Activated CD8-positive, alpha-beta T cell treated with anti-CD3 and anti-CD28 coated beads, Interleukin-2, amount 10 ng/mL, durations not matched to agents 7 days and 5 days (primary cell): ENCODE data around the gene IL17RA. TPM values are rescaled to one million over a fixed set of nuclear protein-coding genes. Genes with fewer than 3 reads are reported as not detected.

Source experiments
- ATAC-seq: fragments of 150-1000 bp; cut with Tn5 transposase; one replicate; pipeline ENCODE4 v1.10.0; 2021; ENCODE audit warnings: moderate library complexity
- CTCF ChIA-PET: fragments of 350-600 bp; sonication (Branson Sonifier 250); formaldehyde crosslinking; loops from one replicate; lab custom pipeline; 2021; ENCODE audit warnings: antibody characterized with exemption; lab: Charles Lee
- POLR2A ChIA-PET: fragments of 350-600 bp; sonication (Branson Sonifier 250); formaldehyde crosslinking; loops from one replicate; lab custom pipeline; 2021; ENCODE audit warnings: antibody characterized with exemption; lab: Charles Lee
- DNase-seq: peaks from one replicate; pipeline ENCODE4 v3.0.0-alpha.2; 2020
- H3K27ac Mint-ChIP-seq: one replicate; pipeline ENCODE4 v1.8.0; 2021; ENCODE audit warnings: mild to moderate bottlenecking, mixed read lengths
- H3K27me3 Mint-ChIP-seq: one replicate; pipeline ENCODE4 v1.8.0; 2021; ENCODE audit warnings: low read depth, mixed read lengths
- H3K36me3 Mint-ChIP-seq: one replicate; pipeline ENCODE4 v1.8.0; 2021; ENCODE audit warnings: low read depth, mixed read lengths
- H3K4me1 Mint-ChIP-seq: one replicate; pipeline ENCODE4 v1.8.0; 2021; ENCODE audit warnings: low read depth, mixed read lengths
- H3K4me3 Mint-ChIP-seq: one replicate; pipeline ENCODE4 v1.8.0; 2021; ENCODE audit warnings: mild to moderate bottlenecking, mixed read lengths
- H3K9me3 Mint-ChIP-seq: one replicate; pipeline ENCODE4 v1.8.0; 2022; ENCODE audit warnings: mixed read lengths; ENCODE audit not compliant: insufficient read depth
- total RNA-seq, 2 experiments: library from RNA; stranded (reverse); gene quantifications; one replicate each; pipeline ENCODE4 v1.2.3, GENCODE V29; 2021

The IL17RA gene
- total RNA-seq, 2 experiments from 2014 or later, result 41.7 to 43.4 TPM

- peak overlapping the region; percentile 91 for H3K27ac Mint-ChIP-seq
- ATAC-seq, result no peak
- POLR2A ChIA-PET, result interaction anchor here (0.9 to 1.8 kb wide), 3 partner anchors 9 to 20 kb away, joined by 3 to 8 read pairs (median 6); no protein-coding TSS in a partner anchor
Observed at GRCh38 chr22:17107547-17107810, 22.7 kb downstream of the IL17RA start.

GRCh38 chr22:17108256-17109112 lies 23.7 kb downstream of the IL17RA start:
- Mint-ChIP-seq H3K36me3 (peaks cover 52% of the 10 kb centered on the region), H3K9me3 (no peaks in the 10 kb centered on the region), H3K27me3 (no peaks in the 10 kb centered on the region), H3K4me3 (no peak overlapping the region), H3K27ac (no peak overlapping the region), H3K4me1 (peaks cover 28% of the 10 kb centered on the region)
- DNase-seq (no peak), ATAC-seq (no peak)
- CTCF ChIA-PET, result interaction anchor here (1.1 kb wide), 1 partner anchor 10 kb away, joined by 3 read pairs; no protein-coding TSS in a partner anchor
- POLR2A ChIA-PET, result no interaction called here

More at GRCh38 chr22:17107547-17107810, 22.7 kb downstream of the IL17RA start:
- no peaks in the 10 kb centered on the region for H3K9me3 Mint-ChIP-seq
- CTCF ChIA-PET, result interaction anchor here (1.1 to 2.0 kb wide), 9 partner anchors 8 to 64 kb away, joined by 3 to 11 read pairs (median 5); no protein-coding TSS in a partner anchor
- peaks cover 28% of the 10 kb centered on the region for H3K4me1 Mint-ChIP-seq
- no peak overlapping the region for H3K4me3 Mint-ChIP-seq
- no peak for DNase-seq
- peaks cover 57% of the 10 kb centered on the region for H3K36me3 Mint-ChIP-seq
- no peaks in the 10 kb centered on the region for H3K27me3 Mint-ChIP-seq

DNA sequence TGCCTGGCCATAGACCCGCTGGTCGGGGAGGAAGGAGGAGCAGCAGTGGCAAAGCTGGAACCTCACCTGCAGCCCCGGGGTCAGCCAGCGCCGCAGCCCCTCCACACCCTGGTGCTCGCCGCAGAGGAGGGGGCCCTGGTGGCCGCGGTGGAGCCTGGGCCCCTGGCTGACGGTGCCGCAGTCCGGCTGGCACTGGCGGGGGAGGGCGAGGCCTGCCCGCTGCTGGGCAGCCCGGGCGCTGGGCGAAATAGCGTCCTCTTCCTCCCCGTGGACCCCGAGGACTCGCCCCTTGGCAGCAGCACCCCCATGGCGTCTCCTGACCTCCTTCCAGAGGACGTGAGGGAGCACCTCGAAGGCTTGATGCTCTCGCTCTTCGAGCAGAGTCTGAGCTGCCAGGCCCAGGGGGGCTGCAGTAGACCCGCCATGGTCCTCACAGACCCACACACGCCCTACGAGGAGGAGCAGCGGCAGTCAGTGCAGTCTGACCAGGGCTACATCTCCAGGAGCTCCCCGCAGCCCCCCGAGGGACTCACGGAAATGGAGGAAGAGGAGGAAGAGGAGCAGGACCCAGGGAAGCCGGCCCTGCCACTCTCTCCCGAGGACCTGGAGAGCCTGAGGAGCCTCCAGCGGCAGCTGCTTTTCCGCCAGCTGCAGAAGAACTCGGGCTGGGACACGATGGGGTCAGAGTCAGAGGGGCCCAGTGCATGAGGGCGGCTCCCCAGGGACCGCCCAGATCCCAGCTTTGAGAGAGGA lies 24.5 kb downstream of the IL17RA start:
- ChIA-PET CTCF (no interaction called here), POLR2A (no interaction called here)
- H3K4me3 Mint-ChIP-seq, result no peak overlapping the region
- peaks cover 28% of the 10 kb centered on the region for H3K4me1 Mint-ChIP-seq
- H3K9me3 Mint-ChIP-seq, result no peaks in the 10 kb centered on the region
- H3K27me3 Mint-ChIP-seq, result no peaks in the 10 kb centered on the region
- peaks cover 51% of the 10 kb centered on the region for H3K36me3 Mint-ChIP-seq
- H3K27ac Mint-ChIP-seq, result no peak overlapping the region
- DNase-seq, result no peak
- no peak for ATAC-seq

GRCh38 chr22:17109976-17110375 lies 25.2 kb downstream of the IL17RA start:
- ChIA-PET POLR2A (interaction anchor here (0.7 kb wide), 1 partner anchor 35 kb away, joined by 3 read pairs; no protein-coding TSS in a partner anchor), CTCF (no interaction called here)
- Mint-ChIP-seq H3K4me3 (no peak overlapping the region), H3K4me1 (peaks cover 35% of the 10 kb centered on the region), H3K27ac (no peak overlapping the region), H3K27me3 (no peaks in the 10 kb centered on the region), H3K36me3 (peaks cover 44% of the 10 kb centered on the region), H3K9me3 (no peaks in the 10 kb centered on the region)
- ATAC-seq (no peak), DNase-seq (no peak)

DNA sequence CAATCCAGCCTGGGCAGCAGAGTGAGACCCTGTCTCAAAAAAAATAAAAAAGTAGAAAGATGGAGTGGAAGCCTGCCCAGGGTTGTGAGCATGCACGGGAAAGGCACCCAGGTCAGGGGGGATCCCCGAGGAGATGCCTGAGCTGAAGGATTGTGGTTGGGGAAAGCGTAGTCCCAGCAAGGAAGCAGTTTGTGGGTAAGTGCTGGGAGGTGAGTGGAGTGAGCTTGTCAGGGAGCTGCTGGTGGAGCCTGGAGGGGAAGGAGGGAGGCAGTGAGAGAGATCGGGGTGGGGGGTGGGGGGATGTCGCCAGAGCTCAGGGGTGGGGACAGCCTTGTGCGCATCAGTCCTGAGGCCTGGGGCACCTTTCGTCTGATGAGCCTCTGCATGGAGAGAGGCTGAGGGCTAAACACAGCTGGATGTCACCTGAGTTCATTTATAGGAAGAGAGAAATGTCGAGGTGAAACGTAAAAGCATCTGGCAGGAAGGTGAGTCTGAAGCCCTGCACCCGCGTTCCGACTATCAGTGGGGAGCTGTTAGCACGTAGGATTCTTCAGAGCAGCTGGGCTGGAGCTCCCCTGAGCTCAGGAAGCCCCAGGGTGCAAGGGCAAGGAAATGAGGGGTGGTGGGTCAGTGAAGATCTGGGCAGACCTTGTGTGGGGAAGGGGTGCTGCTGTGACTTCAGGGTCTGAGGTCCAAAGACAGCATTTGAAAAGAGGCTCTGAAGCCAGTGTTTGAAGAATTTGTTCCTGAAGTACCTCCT lies 26.2 kb downstream of the IL17RA start:
- ChIA-PET POLR2A (no interaction called here), CTCF (interaction anchor here (0.6 to 1.0 kb wide), 2 partner anchors 14 to 60 kb away, joined by 3 read pairs; no protein-coding TSS in a partner anchor)
- H3K9me3 Mint-ChIP-seq, result no peaks in the 10 kb centered on the region
- ATAC-seq (no peak), DNase-seq (no peak)
- H3K4me1 Mint-ChIP-seq, result peaks cover 38% of the 10 kb centered on the region
- H3K27me3 Mint-ChIP-seq, result no peaks in the 10 kb centered on the region
- H3K36me3 Mint-ChIP-seq, result peaks cover 36% of the 10 kb centered on the region
- peak overlapping the region; percentile 9 for H3K27ac Mint-ChIP-seq
- no peak overlapping the region for H3K4me3 Mint-ChIP-seq

GRCh38 chr22:17112491-17113042 lies 27.8 kb downstream of the IL17RA start:
- CTCF ChIA-PET, result no interaction called here
- Mint-ChIP-seq H3K27me3 (no peaks in the 10 kb centered on the region), H3K36me3 (peaks cover 22% of the 10 kb centered on the region), H3K9me3 (no peaks in the 10 kb centered on the region), H3K27ac (no peak overlapping the region), H3K4me1 (peaks cover 38% of the 10 kb centered on the region), H3K4me3 (no peak overlapping the region)
- POLR2A ChIA-PET, result no interaction called here
- no peak for DNase-seq
- ATAC-seq, result no peak

DNA sequence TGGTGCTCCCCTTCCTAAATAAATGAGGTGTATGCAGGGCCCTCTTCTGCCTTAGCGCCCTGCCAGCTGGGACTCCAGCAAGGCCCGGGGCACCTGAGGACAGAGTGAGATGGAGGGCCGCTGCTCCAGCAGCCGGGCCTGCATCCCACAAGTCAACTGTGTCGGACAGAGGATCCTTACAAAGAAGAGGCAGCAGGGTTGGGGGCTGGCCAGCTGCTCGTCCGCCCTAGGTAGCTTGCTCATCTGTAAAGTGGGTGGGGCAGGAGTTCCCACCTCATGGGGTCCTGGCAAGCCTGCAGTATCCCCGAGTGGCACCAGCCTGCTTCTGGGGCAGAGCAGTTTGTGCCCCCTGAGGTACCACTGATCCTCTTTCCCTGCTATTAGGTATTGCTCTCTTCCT lies 28.8 kb downstream of the IL17RA start:
- DNase-seq (no peak), ATAC-seq (no peak)
- ChIA-PET CTCF (interaction anchor here (5.7 kb wide), 1 partner anchor 58 kb away, joined by 24 read pairs; no protein-coding TSS in a partner anchor), POLR2A (interaction anchor here (0.6 to 0.9 kb wide), 2 partner anchors 18 to 33 kb away, joined by 3 to 7 read pairs; no protein-coding TSS in a partner anchor)
- Mint-ChIP-seq H3K27ac (no peak overlapping the region), H3K4me3 (no peak overlapping the region), H3K27me3 (no peaks in the 10 kb centered on the region), H3K4me1 (peaks cover 43% of the 10 kb centered on the region), H3K36me3 (peaks cover 15% of the 10 kb centered on the region), H3K9me3 (no peaks in the 10 kb centered on the region)

DNA sequence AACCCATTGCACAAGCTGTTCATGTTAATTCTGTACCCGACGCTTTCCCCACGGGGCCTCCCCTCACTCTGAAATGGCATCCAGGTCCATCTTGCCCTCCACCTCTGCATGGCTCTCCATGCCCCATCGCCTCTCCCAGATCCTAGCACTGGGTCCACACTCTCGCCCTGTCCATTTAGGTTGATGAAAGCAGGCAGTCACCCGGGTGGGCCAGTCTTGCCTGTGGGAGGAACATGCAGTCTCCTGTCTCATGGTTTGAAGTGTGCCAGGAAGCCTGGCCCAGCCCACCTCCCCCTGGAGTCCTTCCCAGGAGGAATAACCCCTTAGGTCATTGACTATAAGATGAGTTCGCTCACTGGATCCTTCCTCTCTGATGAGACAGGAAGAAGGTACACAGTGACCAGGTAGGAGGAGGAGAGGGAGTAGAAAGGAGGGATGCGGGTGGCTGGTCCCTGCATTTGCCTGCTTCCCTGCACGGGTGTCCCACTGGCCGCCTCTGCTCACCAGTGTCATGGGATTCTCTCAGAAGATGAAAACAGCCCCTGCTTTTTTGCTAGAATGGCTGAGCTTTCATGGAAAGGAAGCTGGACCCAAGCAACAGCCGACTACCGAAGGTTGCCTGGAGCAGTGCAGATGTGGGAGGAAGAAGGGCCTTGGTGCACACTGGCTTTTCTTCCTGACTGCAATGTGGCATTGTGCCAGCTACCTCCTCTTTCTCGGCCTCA lies 29.5 kb downstream of the IL17RA start:
- Mint-ChIP-seq H3K27ac (no peak overlapping the region), H3K4me1 (peaks cover 51% of the 10 kb centered on the region), H3K27me3 (peaks cover 4% of the 10 kb centered on the region), H3K4me3 (no peak overlapping the region), H3K36me3 (peaks cover 14% of the 10 kb centered on the region), H3K9me3 (no peaks in the 10 kb centered on the region)
- POLR2A ChIA-PET, result interaction anchor here (0.6 to 1.4 kb wide), 3 partner anchors 15 to 32 kb away, joined by 3 to 7 read pairs (median 3); no protein-coding TSS in a partner anchor
- no peak for DNase-seq
- ATAC-seq, result no peak
- CTCF ChIA-PET, result interaction anchor here (1.3 to 5.7 kb wide), 3 partner anchors 21 to 387 kb away, joined by 3 to 24 read pairs (median 8); no protein-coding TSS in a partner anchor

- POLR2A ChIA-PET, result interaction anchor here (1.4 kb wide), 1 partner anchor 16 kb away, joined by 3 read pairs; no protein-coding TSS in a partner anchor
Observed at GRCh38 chr22:17114898-17115235, 30.1 kb downstream of the IL17RA start.

GRCh38 chr22:17115236-17115635 lies 30.4 kb downstream of the IL17RA start:
- Mint-ChIP-seq H3K36me3 (peaks cover 8% of the 10 kb centered on the region), H3K4me3 (no peak overlapping the region), H3K27ac (peak overlapping the region; percentile 78), H3K9me3 (no peaks in the 10 kb centered on the region), H3K27me3 (peaks cover 6% of the 10 kb centered on the region), H3K4me1 (peaks cover 54% of the 10 kb centered on the region)
- CTCF ChIA-PET, result interaction anchor here (0.9 to 5.7 kb wide), 6 partner anchors 9 to 387 kb away, joined by 3 to 24 read pairs (median 6); no protein-coding TSS in a partner anchor
- POLR2A ChIA-PET, result interaction anchor here (1.2 to 1.4 kb wide), 2 partner anchors 9 to 16 kb away, joined by 3 to 4 read pairs; no protein-coding TSS in a partner anchor
- DNase-seq, result no peak
- ATAC-seq, result no peak

More at GRCh38 chr22:17114898-17115235, 30.1 kb downstream of the IL17RA start:
- no peaks in the 10 kb centered on the region for H3K9me3 Mint-ChIP-seq
- H3K4me1 Mint-ChIP-seq, result peaks cover 54% of the 10 kb centered on the region
- CTCF ChIA-PET, result interaction anchor here (1.3 to 5.7 kb wide), 4 partner anchors 8 to 387 kb away, joined by 3 to 24 read pairs (median 8); no protein-coding TSS in a partner anchor
- DNase-seq (no peak), ATAC-seq (no peak)
- peaks cover 10% of the 10 kb centered on the region for H3K36me3 Mint-ChIP-seq
- H3K27me3 Mint-ChIP-seq, result peaks cover 4% of the 10 kb centered on the region
- no peak overlapping the region for H3K27ac Mint-ChIP-seq
- no peak overlapping the region for H3K4me3 Mint-ChIP-seq
